IMR-90 (cell line): ENCODE data around the gene SHC4. TPM values are rescaled to one million over a fixed set of nuclear protein-coding genes. Genes with fewer than 3 reads are reported as not detected.

Experiments
- ATAC-seq: fragments of 200-7000 bp; cut with Tn5 transposase; 2 replicates; pipeline ENCODE4 v1.9.1; 2020; ENCODE audit warnings: low read depth, mild to moderate bottlenecking, moderate library complexity
- BruUV-seq: library from RNA; stranded (reverse); fragments of 400-500 nt; replicated peaks from 2 replicates; lab custom pipeline; 2021; lab: Mats Ljungman, UMichigan
- CTCF ChIA-PET: fragments of 300-600 bp; formaldehyde crosslinking; extraction: SDS; loops from one replicate; lab custom pipeline; 2021; ENCODE audit warnings: antibody characterized with exemption; lab: Yijun Ruan, JAX
- POLR2A ChIA-PET: fragments of 300-600 bp; sonication (Branson Sonifier 250); formaldehyde crosslinking; loops from one replicate; lab custom pipeline; 2022; ENCODE audit warnings: antibody characterized with exemption; ENCODE audit not compliant: unreplicated experiment; lab: Charles Lee
- DNase-seq: peaks from one replicate; pipeline ENCODE4 v3.0.0; 2013
- H2AFZ ChIP-seq: replicated peaks from 2 replicates; pipeline ENCODE3; 2013; ENCODE audit warnings: low read length, mild to moderate bottlenecking; ENCODE audit not compliant: poor library complexity
- H2AK5ac ChIP-seq: 2 replicates; pipeline ENCODE4 v1.6.1; 2013; ENCODE audit warnings: low read depth, low read length, inconsistent platforms
- H2AK9ac ChIP-seq: replicated peaks from 2 replicates; pipeline ENCODE3; 2013; ENCODE audit warnings: mild to moderate bottlenecking, low read depth, low read length, moderate library complexity; ENCODE audit not compliant: poor library complexity
- H2BK120ac ChIP-seq: 2 replicates; pipeline ENCODE4 v1.6.1; 2013; ENCODE audit warnings: low read depth, low read length, inconsistent platforms
- H2BK15ac ChIP-seq: 3 replicates; pipeline ENCODE4 v1.6.1; 2013; ENCODE audit warnings: low read depth, low read length, inconsistent platforms
- H2BK20ac ChIP-seq: 2 replicates; pipeline ENCODE4 v1.6.1; 2013; ENCODE audit warnings: low read depth, mild to moderate bottlenecking, inconsistent platforms, low read length, moderate library complexity
- H2BK5ac ChIP-seq: 2 replicates; pipeline ENCODE4 v1.6.1; 2013; ENCODE audit warnings: mild to moderate bottlenecking, low read depth, low read length, inconsistent platforms; ENCODE audit not compliant: poor library complexity, severe bottlenecking
- H3K14ac ChIP-seq: replicated peaks from 2 replicates; pipeline ENCODE4 v1.6.1; 2013; ENCODE audit warnings: low read depth, low read length, inconsistent platforms
- H3K18ac ChIP-seq: 2 replicates; pipeline ENCODE4 v1.6.1; 2013; ENCODE audit warnings: low read depth, low read length, control low read depth
- H3K23ac ChIP-seq: 2 replicates; pipeline ENCODE4 v1.6.1; 2013; ENCODE audit warnings: low read depth, low read length, inconsistent platforms
- H3K27ac ChIP-seq: 2 replicates; pipeline ENCODE4 v1.5.1; 2013; ENCODE audit warnings: mild to moderate bottlenecking, control low read depth, low read length; ENCODE audit not compliant: insufficient read depth
- H3K27me3 ChIP-seq: 2 replicates; pipeline ENCODE4 v1.6.1; 2013; ENCODE audit warnings: low read length; ENCODE audit not compliant: control insufficient read depth, insufficient read depth
- H3K36me3 ChIP-seq: 2 replicates; pipeline ENCODE4 v1.6.1; 2013; ENCODE audit warnings: low read length, mixed read lengths; ENCODE audit not compliant: control insufficient read depth, insufficient read depth
- H3K4ac ChIP-seq: 2 replicates; pipeline ENCODE4 v1.6.1; 2013; ENCODE audit warnings: low read depth, low read length, inconsistent platforms
- H3K4me1 ChIP-seq: 2 replicates; pipeline ENCODE4 v1.6.1; 2013; ENCODE audit warnings: low read length, mixed read lengths; ENCODE audit not compliant: control insufficient read depth, insufficient read depth
- H3K4me2 ChIP-seq: 2 replicates; pipeline ENCODE4 v1.6.1; 2013; ENCODE audit warnings: low read depth, mild to moderate bottlenecking, control low read depth, low read length, moderate library complexity
- H3K4me3 ChIP-seq: 2 replicates; pipeline ENCODE4 v1.5.1; 2013; ENCODE audit warnings: low read depth, mild to moderate bottlenecking, control low read depth, low read length, moderate library complexity; ENCODE audit not compliant: insufficient read depth
- H3K56ac ChIP-seq: 2 replicates; pipeline ENCODE4 v1.6.1; 2013; ENCODE audit warnings: low read length, inconsistent platforms; ENCODE audit not compliant: insufficient read depth; ENCODE audit errors: extremely low read depth
- H3K79me1 ChIP-seq, 2 experiments: 2 replicates each; pipeline ENCODE4 v1.6.1; 2013; ENCODE audit warnings: low read length in 2 of 2, inconsistent platforms in 1 of 2, low read depth in 1 of 2
- H3K9ac ChIP-seq: 2 replicates; pipeline ENCODE4 v1.6.1; 2013; ENCODE audit warnings: low read depth, low read length, control low read depth
- H3K9me1 ChIP-seq: 2 replicates; pipeline ENCODE4 v1.6.1; 2013; ENCODE audit warnings: low read length, inconsistent platforms; ENCODE audit not compliant: insufficient read depth
- H3K9me3 ChIP-seq: 2 replicates; pipeline ENCODE4 v1.6.1; 2013; ENCODE audit warnings: low read length; ENCODE audit not compliant: control insufficient read depth, insufficient read depth
- H4K20me1 ChIP-seq: 2 replicates; pipeline ENCODE4 v1.6.1; 2013; ENCODE audit warnings: low read length, inconsistent platforms; ENCODE audit not compliant: insufficient read depth
- H4K5ac ChIP-seq: 2 replicates; pipeline ENCODE4 v1.6.1; 2013; ENCODE audit warnings: mild to moderate bottlenecking, low read depth, low read length, control low read depth
- H4K8ac ChIP-seq, 2 experiments: 2 replicates each; pipeline ENCODE4 v1.6.1; 2013; ENCODE audit warnings: low read depth in 2 of 2, low read length in 2 of 2, control low read depth in 1 of 2, inconsistent platforms in 1 of 2
- H4K91ac ChIP-seq: 2 replicates; pipeline ENCODE4 v1.6.1; 2013; ENCODE audit warnings: low read depth, low read length, inconsistent platforms; ENCODE audit not compliant: insufficient read depth
- BHLHE40 ChIP-seq: fragments of 150-350 bp; IDR thresholded peaks from 2 replicates; pipeline ENCODE4 v1.6.1; 2016; ENCODE audit warnings: mild to moderate bottlenecking, low read depth, low read length
- CEBPB ChIP-seq: IDR thresholded peaks from 2 replicates; pipeline ENCODE4 v1.6.1; 2012; ENCODE audit warnings: low read depth, low read length, improper control_type of control experiment
- POLR2A ChIP-seq: IDR thresholded peaks from 2 replicates; pipeline ENCODE4 v1.6.1; 2012; ENCODE audit warnings: mild to moderate bottlenecking, low read depth, low read length
- RAD21 ChIP-seq: IDR thresholded peaks from 2 replicates; pipeline ENCODE4 v1.6.1; 2012; ENCODE audit warnings: low read length, improper control_type of control experiment
- dilution Hi-C: fragments of 300-500 bp; cut with HindIII; formaldehyde crosslinking; loops from one replicate; pipeline ENCODE4 v1.14.3; 2018; ENCODE audit warnings: low sequenced_read_pairs; ENCODE audit not compliant: unreplicated experiment
- in situ Hi-C: fragments of 300-500 bp; cut with MboI; formaldehyde crosslinking; loops from 3 replicates; pipeline ENCODE4 v1.14.3; 2019; ENCODE audit warnings: low sequenced_read_pairs, inconsistent platforms, mixed read lengths
- intact Hi-C: fragments of 100-400 bp; cut with micrococcal nuclease; formaldehyde crosslinking; loops from 2 replicates; pipeline ENCODE4 v1.10.0; 2022
- polyA plus RNA-seq, 3 experiments: library from polyadenylated mRNA; depleted of rRNA; stranded (reverse); fragments of >200 nt; gene quantifications; 2 replicates each; pipeline ENCODE4 v1.2.3, GENCODE V29; 2012; ENCODE audit warnings: low replicate concordance in 1 of 3
- total RNA-seq: library from RNA; depleted of rRNA; stranded (reverse); fragments of >200 nt; gene quantifications from 2 replicates; pipeline ENCODE4 v1.2.3, GENCODE V29; 2012
- TF ChIP-seq, protein P1 (sequence below): fragments of 150-350 bp; IDR thresholded peaks from 2 replicates; pipeline ENCODE4 v1.6.1; 2017; ENCODE audit warnings: mild to moderate bottlenecking, antibody characterized with exemption, low read length, low read depth

SHC4 gene
- total and polyA plus RNA-seq, 2 of the 4 experiments (the other 2 are of a cell fraction): 0.91 to 2.7 TPM

DNA sequence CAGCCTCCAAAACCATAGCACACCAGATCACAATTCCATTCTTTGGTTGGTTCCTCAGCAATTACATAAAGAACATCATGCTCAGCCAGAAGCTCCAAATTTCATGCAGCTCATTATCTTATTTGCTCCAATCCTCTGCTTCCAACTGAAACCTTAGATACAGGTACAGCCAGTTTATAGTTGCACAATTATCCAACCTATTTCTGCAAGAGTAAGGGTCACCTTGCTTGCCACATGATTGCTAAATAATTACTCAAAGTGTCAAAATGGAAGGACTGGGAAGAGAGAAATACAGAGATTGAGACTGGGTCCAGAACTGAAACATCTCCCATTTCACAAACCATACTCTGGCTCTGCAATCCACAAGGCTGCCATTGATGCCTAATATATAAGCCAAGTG lies 23.4 kb upstream of the SHC4 start:
- ChIA-PET CTCF (no interaction called here), POLR2A (no interaction called here)
- Histone ChIP-seq H2BK15ac (no peak overlapping the region), H4K8ac (no peak overlapping the region), H3K9ac (no peak overlapping the region), H3K56ac (no peak overlapping the region), H2AK9ac (no peak overlapping the region), H3K4ac (no peak overlapping the region), H2AFZ (no peak overlapping the region), H3K36me3 (peaks cover 14% of the 10 kb centered on the region), H4K20me1 (no peaks in the 10 kb centered on the region), H3K4me1 (peaks cover 5% of the 10 kb centered on the region), H3K18ac (no peak overlapping the region), H3K79me1 (peaks cover 7 to 8% of the 10 kb centered on the region in 2 experiments; a peak in 2 of 4 replicates), H2BK120ac (no peak overlapping the region), H2BK5ac (no peak overlapping the region), H3K9me3 (no peaks in the 10 kb centered on the region), H4K91ac (no peak overlapping the region), H2BK20ac (no peak overlapping the region), H3K27me3 (no peaks in the 10 kb centered on the region), H3K27ac (no peak overlapping the region), H3K9me1 (0 out of 2 replicates have a peak, but pooled peaks cover 1% of the 10 kb centered on the region), H4K5ac (no peak overlapping the region), H3K4me3 (no peak overlapping the region), H2AK5ac (no peak overlapping the region), H3K14ac (no peak overlapping the region), H3K23ac (no peak overlapping the region), H3K4me2 (no peak overlapping the region)
- ATAC-seq (no peak), DNase-seq (no peak)
- TF ChIP-seq, protein P1, sequence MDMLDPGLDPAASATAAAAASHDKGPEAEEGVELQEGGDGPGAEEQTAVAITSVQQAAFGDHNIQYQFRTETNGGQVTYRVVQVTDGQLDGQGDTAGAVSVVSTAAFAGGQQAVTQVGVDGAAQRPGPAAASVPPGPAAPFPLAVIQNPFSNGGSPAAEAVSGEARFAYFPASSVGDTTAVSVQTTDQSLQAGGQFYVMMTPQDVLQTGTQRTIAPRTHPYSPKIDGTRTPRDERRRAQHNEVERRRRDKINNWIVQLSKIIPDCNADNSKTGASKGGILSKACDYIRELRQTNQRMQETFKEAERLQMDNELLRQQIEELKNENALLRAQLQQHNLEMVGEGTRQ: no peak
- no peak for TF ChIP-seq POLR2A
- no peak for TF ChIP-seq RAD21
- no peak for TF ChIP-seq CEBPB
- TF ChIP-seq BHLHE40: no peak
- intact Hi-C loops: no loop called here
- BruUV-seq: no TSS peak
- dilution Hi-C loops: no loop called here
- in situ Hi-C loops: no loop called here
